Measurements from ENCODE around the gene TTC7B. TPM values are rescaled to one million over a fixed set of nuclear protein-coding genes. Genes with fewer than 3 reads are reported as not detected.

TTC7B gene
- total and polyA plus RNA-seq, 2 donors (not counting 1 experiment from before 2014, with no cell fraction given): 0.36 to 3.2 TPM

DNA sequence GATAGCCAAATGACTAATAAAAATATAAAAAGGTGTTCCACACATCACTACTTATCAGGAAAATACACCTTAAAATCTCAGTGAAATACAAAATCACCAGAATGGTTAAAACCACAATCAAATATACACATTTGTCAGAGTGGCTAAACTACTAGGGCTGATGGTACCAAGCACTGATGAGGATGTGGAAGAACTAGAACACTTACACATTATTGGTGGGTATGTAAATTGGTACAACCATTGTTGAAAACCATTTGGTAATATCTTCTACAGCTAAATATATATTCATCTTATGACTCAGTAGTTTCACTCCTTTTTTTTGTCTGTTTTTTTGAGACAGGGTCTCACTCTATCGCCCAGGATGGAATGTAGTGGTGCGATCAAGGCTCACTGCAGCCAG is 48.5 kb upstream of the TTC7B start:
- ATAC-seq (ENCODE audit: low read depth) (no peak), DNase-seq (no peak)
- no peak for TF ChIP-seq EZH2 (IDR thresholded peaks at IDR 0.05; ENCODE audit: borderline replicate concordance, insufficient read depth, low read depth, low read length, poor library complexity, severe bottlenecking)
- no peak for TF ChIP-seq CTCF (IDR thresholded peaks at IDR 0.05)
- H3K27me3 Mint-ChIP-seq: no peaks in the 10 kb centered on the region
- Histone ChIP-seq H4K20me1 (ENCODE audit: control insufficient read depth, insufficient read depth, low read length, poor library complexity, severe bottlenecking) (no peaks in the 10 kb centered on the region), H3K79me2 (ENCODE audit: control insufficient read depth, insufficient read depth, low read length) (no peaks in the 10 kb centered on the region), H3K36me3 (replicated peaks in 1 of 2; ENCODE audit: control extremely low read depth in 1 of 2, control insufficient read depth in 1 of 2, extremely low read depth in 1 of 2, insufficient read depth in 2 of 2, low read length in 1 of 2) (peaks cover 1 to 2% of the 10 kb centered on the region in 2 experiments), H3K9ac (ENCODE audit: low read length) (no peak overlapping the region), H3K9me3 (ENCODE audit: control extremely low read depth in 1 of 3, control insufficient read depth in 2 of 3, insufficient read depth in 1 of 3, low read length in 2 of 3) (no peaks in the 10 kb centered on the region), H3K4me1 (ENCODE audit: control insufficient read depth in 2 of 2, insufficient read depth in 2 of 2, low read length in 2 of 2) (no peaks in the 10 kb centered on the region), H3K27me3 (replicated peaks in 1 of 4; ENCODE audit: control extremely low read depth in 1 of 4, control insufficient read depth in 3 of 4, insufficient read depth in 4 of 4, low read length in 3 of 4) (no peaks in the 10 kb centered on the region), H3K4me3 (ENCODE audit: control extremely low read depth in 1 of 5, extremely low read depth in 1 of 5, insufficient read depth in 1 of 5, low read depth in 2 of 5, low read length in 4 of 5) (no peak overlapping the region), H3K4me2 (replicated peaks; ENCODE audit: low read depth, low read length, poor library complexity, severe bottlenecking) (no peak overlapping the region), H2AFZ (ENCODE audit: insufficient read depth, low read depth, low read length, poor library complexity, severe bottlenecking) (no peak overlapping the region), H3K27ac (ENCODE audit: low read length in 2 of 2) (no peak overlapping the region)
- no peak overlapping the region for H3K27ac Mint-ChIP-seq
- CTCF ChIA-PET: no interaction called here
- no peaks in the 10 kb centered on the region for H3K4me1 Mint-ChIP-seq
- no peak overlapping the region for H3K4me3 Mint-ChIP-seq
- POLR2A ChIA-PET: no interaction called here
- WGBS (ENCODE audit: insufficient coverage): no CpG with 5 or more reads among the region's 2 CpGs
- intact Hi-C loops (cut with micrococcal nuclease): no loop called here
- no peaks in the 10 kb centered on the region for H3K9me3 Mint-ChIP-seq (ENCODE audit: insufficient read depth)

DNA sequence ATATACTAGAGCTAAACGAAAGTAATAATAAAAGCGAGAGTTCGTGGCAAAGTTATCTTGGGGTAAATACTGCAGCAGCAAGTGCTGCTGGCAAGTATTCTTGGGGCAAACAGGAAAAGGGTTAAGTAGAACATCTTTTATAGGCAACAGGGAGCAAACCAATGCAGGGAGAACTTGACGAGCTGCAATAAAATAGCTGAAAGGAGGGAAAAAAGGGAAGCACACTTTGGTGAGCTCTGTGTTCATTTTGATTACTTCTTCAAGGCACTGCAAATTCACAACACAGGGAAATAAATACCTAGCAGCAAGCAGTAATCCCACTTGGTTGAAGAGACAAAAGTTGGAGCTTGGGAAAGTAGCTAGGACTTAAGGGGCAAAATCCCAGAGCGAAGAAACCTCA is 42.3 kb upstream of the TTC7B start:
- H3K27me3 ChIP-seq (replicated peaks in 1 of 4; ENCODE audit: control extremely low read depth in 1 of 4, control insufficient read depth in 3 of 4, insufficient read depth in 4 of 4, low read length in 3 of 4): no peaks in the 10 kb centered on the region
- H4K20me1 ChIP-seq (ENCODE audit: control insufficient read depth, insufficient read depth, low read length, poor library complexity, severe bottlenecking): no peaks in the 10 kb centered on the region
- CTCF ChIA-PET: interaction anchor here (0.8 to 1.5 kb wide), 3 partner anchors 9 to 45 kb away, joined by 3 read pairs; no protein-coding TSS in a partner anchor
- no peak overlapping the region for H3K27ac ChIP-seq (ENCODE audit: low read length in 2 of 2)
- Mint-ChIP-seq H3K4me3 (no peak overlapping the region), H3K4me1 (peaks cover 8% of the 10 kb centered on the region), H3K27me3 (no peaks in the 10 kb centered on the region), H3K27ac (no peak overlapping the region), H3K9me3 (ENCODE audit: insufficient read depth) (no peaks in the 10 kb centered on the region)
- H2AFZ ChIP-seq (ENCODE audit: insufficient read depth, low read depth, low read length, poor library complexity, severe bottlenecking): no peak overlapping the region
- DNase-seq: no peak
- H3K79me2 ChIP-seq (ENCODE audit: control insufficient read depth, insufficient read depth, low read length): no peaks in the 10 kb centered on the region
- H3K4me3 ChIP-seq (ENCODE audit: control extremely low read depth in 1 of 5, extremely low read depth in 1 of 5, insufficient read depth in 1 of 5, low read depth in 2 of 5, low read length in 4 of 5): no peak overlapping the region
- H3K9ac ChIP-seq (ENCODE audit: low read length): no peak overlapping the region
- H3K9me3 ChIP-seq (ENCODE audit: control extremely low read depth in 1 of 3, control insufficient read depth in 2 of 3, insufficient read depth in 1 of 3, low read length in 2 of 3): no peaks in the 10 kb centered on the region
- H3K36me3 ChIP-seq (replicated peaks in 1 of 2; ENCODE audit: control extremely low read depth in 1 of 2, control insufficient read depth in 1 of 2, extremely low read depth in 1 of 2, insufficient read depth in 2 of 2, low read length in 1 of 2): no peaks in the 10 kb centered on the region
- POLR2A ChIA-PET: no interaction called here
- intact Hi-C loops (cut with micrococcal nuclease): no loop called here
- peaks cover 4 to 7% of the 10 kb centered on the region in 2 donors for H3K4me1 ChIP-seq (ENCODE audit: control insufficient read depth in 2 of 2, insufficient read depth in 2 of 2, low read length in 2 of 2)
- H3K4me2 ChIP-seq (replicated peaks; ENCODE audit: low read depth, low read length, poor library complexity, severe bottlenecking): no peak overlapping the region
- ATAC-seq (ENCODE audit: low read depth): no peak
- 72% methylated on average over 3 of the region's 5 CpGs for whole genome bisulfite sequencing (ENCODE audit: insufficient coverage)
- no peak for TF ChIP-seq CTCF (IDR thresholded peaks at IDR 0.05)
- no peak for TF ChIP-seq EZH2 (IDR thresholded peaks at IDR 0.05; ENCODE audit: borderline replicate concordance, insufficient read depth, low read depth, low read length, poor library complexity, severe bottlenecking)
